ENCODE measurements around the gene B3GLCT. TPM values are rescaled to one million over a fixed set of nuclear protein-coding genes. Genes with fewer than 3 reads are reported as not detected.

The B3GLCT gene
- polyA plus RNA-seq, 1 donor from 2014 or later = 6.0 TPM

GRCh38 chr13:31250435-31250834, 50.7 kb downstream of the B3GLCT start:
- peaks cover 3% of the 10 kb centered on the region for H3K36me3 Mint-ChIP-seq
- no peak overlapping the region for H3K4me3 Mint-ChIP-seq
- H3K27ac Mint-ChIP-seq = no peak overlapping the region
- H3K4me1 Mint-ChIP-seq = peaks cover 0 to 1% (median 0%) of the 10 kb centered on the region in 3 donors
- peaks cover 0 to 13% (median 0%) of the 10 kb centered on the region in 3 donors for H3K9me3 Mint-ChIP-seq
- H3K27me3 Mint-ChIP-seq = no peaks in the 10 kb centered on the region

GRCh38 chr13:31261241-31261640, 61.5 kb downstream of the B3GLCT start:
- Mint-ChIP-seq H3K36me3 (peaks cover 19% of the 10 kb centered on the region), H3K4me1 (no peaks in the 10 kb centered on the region), H3K27ac (no peak overlapping the region), H3K9me3 (no peaks in the 10 kb centered on the region), H3K4me3 (no peak overlapping the region), H3K27me3 (no peaks in the 10 kb centered on the region)

- H3K9me3 Mint-ChIP-seq = no peaks in the 10 kb centered on the region
- H3K36me3 Mint-ChIP-seq = peaks cover 19% of the 10 kb centered on the region
- H3K4me3 Mint-ChIP-seq = no peak overlapping the region
- H3K27me3 Mint-ChIP-seq = no peaks in the 10 kb centered on the region
- H3K4me1 Mint-ChIP-seq = no peaks in the 10 kb centered on the region
- H3K27ac Mint-ChIP-seq = no peak overlapping the region
Observed at GRCh38 chr13:31263346-31263745, 63.6 kb downstream of the B3GLCT start.

- Mint-ChIP-seq H3K4me3 (no peak overlapping the region), H3K27ac (no peak overlapping the region), H3K36me3 (peaks cover 20% of the 10 kb centered on the region), H3K27me3 (no peaks in the 10 kb centered on the region), H3K4me1 (no peaks in the 10 kb centered on the region), H3K9me3 (peaks cover 0 to under 1% (median 0%) of the 10 kb centered on the region in 3 donors)
Observed at GRCh38 chr13:31264151-31264550, 64.4 kb downstream of the B3GLCT start.

- Mint-ChIP-seq H3K4me3 (no peak overlapping the region), H3K4me1 (peaks cover 0 to 2% (median 0%) of the 10 kb centered on the region in 3 donors), H3K27ac (no peak overlapping the region), H3K27me3 (no peaks in the 10 kb centered on the region), H3K9me3 (peaks cover 0 to 15% (median 6%) of the 10 kb centered on the region in 3 donors), H3K36me3 (peaks cover 30% of the 10 kb centered on the region)
Observed at GRCh38 chr13:31267126-31267784, 67.5 kb downstream of the B3GLCT start.

- Mint-ChIP-seq H3K27ac (peak overlapping the region in 1 of 3 donors; percentile 40), H3K27me3 (no peaks in the 10 kb centered on the region), H3K9me3 (peaks cover 3 to 21% (median 5%) of the 10 kb centered on the region in 3 donors), H3K4me1 (peaks cover 0 to 2% (median 0%) of the 10 kb centered on the region in 3 donors), H3K36me3 (peaks cover 28% of the 10 kb centered on the region), H3K4me3 (no peak overlapping the region)
Observed at GRCh38 chr13:31274390-31274789, 74.6 kb downstream of the B3GLCT start.

GRCh38 chr13:31276421-31276820, 76.6 kb downstream of the B3GLCT start:
- peaks cover 0 to 8% (median 6%) of the 10 kb centered on the region in 3 donors for H3K9me3 Mint-ChIP-seq
- H3K36me3 Mint-ChIP-seq = peaks cover 21% of the 10 kb centered on the region
- H3K27me3 Mint-ChIP-seq = no peaks in the 10 kb centered on the region
- H3K4me3 Mint-ChIP-seq = no peak overlapping the region
- H3K27ac Mint-ChIP-seq = no peak overlapping the region
- peaks cover 0 to 2% (median 0%) of the 10 kb centered on the region in 3 donors for H3K4me1 Mint-ChIP-seq

- H3K4me1 Mint-ChIP-seq = no peaks in the 10 kb centered on the region
- H3K36me3 Mint-ChIP-seq = peaks cover 15% of the 10 kb centered on the region
- no peak overlapping the region for H3K4me3 Mint-ChIP-seq
- H3K27me3 Mint-ChIP-seq = no peaks in the 10 kb centered on the region
- peaks cover 0 to 8% (median 6%) of the 10 kb centered on the region in 3 donors for H3K9me3 Mint-ChIP-seq
- no peak overlapping the region for H3K27ac Mint-ChIP-seq
Observed at GRCh38 chr13:31278869-31279268, 79.1 kb downstream of the B3GLCT start.

- peaks cover 5 to 10% (median 6%) of the 10 kb centered on the region in 3 donors for H3K9me3 Mint-ChIP-seq
- H3K27ac Mint-ChIP-seq = no peak overlapping the region
- peaks cover 15% of the 10 kb centered on the region for H3K36me3 Mint-ChIP-seq
- H3K4me3 Mint-ChIP-seq = no peak overlapping the region
- no peaks in the 10 kb centered on the region for H3K27me3 Mint-ChIP-seq
- no peaks in the 10 kb centered on the region for H3K4me1 Mint-ChIP-seq
Observed at GRCh38 chr13:31282741-31283455, 83.1 kb downstream of the B3GLCT start.

- Mint-ChIP-seq H3K4me3 (peak overlapping the region in 1 of 4 donors; percentile 22), H3K9me3 (peaks cover 7 to 25% (median 24%) of the 10 kb centered on the region in 3 donors), H3K4me1 (no peaks in the 10 kb centered on the region), H3K27me3 (no peaks in the 10 kb centered on the region), H3K27ac (no peak overlapping the region), H3K36me3 (peaks cover 23% of the 10 kb centered on the region)
Observed at GRCh38 chr13:31286930-31287329, 87.2 kb downstream of the B3GLCT start.

GRCh38 chr13:31301119-31301518, 101.3 kb downstream of the B3GLCT start:
- Mint-ChIP-seq H3K27ac (no peak overlapping the region), H3K36me3 (peaks cover 5% of the 10 kb centered on the region), H3K4me1 (peaks cover 3 to 9% (median 4%) of the 10 kb centered on the region in 3 donors), H3K4me3 (no peak overlapping the region), H3K27me3 (no peaks in the 10 kb centered on the region), H3K9me3 (no peaks in the 10 kb centered on the region)

- peaks cover 13% of the 10 kb centered on the region for H3K36me3 Mint-ChIP-seq
- H3K4me1 Mint-ChIP-seq = no peaks in the 10 kb centered on the region
- H3K4me3 Mint-ChIP-seq = no peak overlapping the region
- no peaks in the 10 kb centered on the region for H3K27me3 Mint-ChIP-seq
- H3K27ac Mint-ChIP-seq = peak overlapping the region in 1 of 3 donors; percentile 16
- peaks cover 11 to 38% (median 31%) of the 10 kb centered on the region in 3 donors for H3K9me3 Mint-ChIP-seq
Observed at GRCh38 chr13:31310356-31310755, 110.6 kb downstream of the B3GLCT start.

GRCh38 chr13:31310786-31311185, 111.0 kb downstream of the B3GLCT start:
- Mint-ChIP-seq H3K4me1 (no peaks in the 10 kb centered on the region), H3K36me3 (peaks cover 13% of the 10 kb centered on the region), H3K27me3 (no peaks in the 10 kb centered on the region), H3K9me3 (peaks cover 11 to 39% (median 33%) of the 10 kb centered on the region in 3 donors), H3K4me3 (no peak overlapping the region), H3K27ac (peak overlapping the region in 1 of 3 donors; percentile 16)

- H3K27ac Mint-ChIP-seq = no peak overlapping the region
- no peaks in the 10 kb centered on the region for H3K27me3 Mint-ChIP-seq
- H3K4me1 Mint-ChIP-seq = no peaks in the 10 kb centered on the region
- H3K4me3 Mint-ChIP-seq = no peak overlapping the region
- H3K9me3 Mint-ChIP-seq = peaks cover 11 to 44% (median 36%) of the 10 kb centered on the region in 3 donors
- H3K36me3 Mint-ChIP-seq = peaks cover 14% of the 10 kb centered on the region
Observed at GRCh38 chr13:31311921-31312320, 112.1 kb downstream of the B3GLCT start.

GRCh38 chr13:31314961-31315360, 115.2 kb downstream of the B3GLCT start:
- Mint-ChIP-seq H3K4me3 (no peak overlapping the region), H3K9me3 (peaks cover 13 to 41% (median 37%) of the 10 kb centered on the region in 3 donors), H3K36me3 (peaks cover 21% of the 10 kb centered on the region), H3K27me3 (no peaks in the 10 kb centered on the region), H3K27ac (no peak overlapping the region), H3K4me1 (no peaks in the 10 kb centered on the region)
